GM12878 (cell line): ENCODE measurements around the gene PABPN1. TPM values are rescaled to one million over a fixed set of nuclear protein-coding genes. Genes with fewer than 3 reads are reported as not detected.

Experiments
- ASH2L ChIP-seq: fragments of 300-600, 200-600 bp; sonication (generic); IDR thresholded peaks from 2 replicates; pipeline ENCODE4 v1.6.1; 2017; ENCODE audit warnings: low read depth, mild to moderate bottlenecking, borderline replicate concordance
- BCLAF1 ChIP-seq: fragments of 450-650 bp; IDR thresholded peaks from 2 replicates; pipeline ENCODE4 v1.6.1; 2017; ENCODE audit warnings: antibody characterized with exemption, mild to moderate bottlenecking, moderate library complexity
- BHLHE40 ChIP-seq, 2 experiments: fragments of 450-650 bp in 1 of 2; IDR thresholded peaks; 2 replicates each; pipeline ENCODE4 v1.6.1; 2011 to 2017; ENCODE audit warnings: low read depth in 2 of 2, borderline replicate concordance in 1 of 2, improper control_type of control experiment in 1 of 2, low read length in 1 of 2, mild to moderate bottlenecking in 1 of 2
- E4F1 ChIP-seq: fragments of 450-650 bp; IDR thresholded peaks from 2 replicates; pipeline ENCODE4 v1.6.1; 2018; ENCODE audit warnings: borderline replicate concordance, mild to moderate bottlenecking; ENCODE audit not compliant: partially characterized antibody
- EZH2 ChIP-seq: IDR thresholded peaks from 2 replicates; pipeline ENCODE4 v1.6.1; 2012; ENCODE audit warnings: low read depth, mild to moderate bottlenecking, control low read depth, inconsistent platforms, low read length, borderline replicate concordance; ENCODE audit not compliant: control insufficient read depth
- GATAD2B ChIP-seq: fragments of 450-650 bp; conservative IDR thresholded peaks from 2 replicates; pipeline ENCODE4 v1.6.1; 2017; ENCODE audit warnings: low read depth, mild to moderate bottlenecking, moderate library complexity
- KLF5 ChIP-seq: fragments of 450-650 bp; IDR thresholded peaks from 2 replicates; pipeline ENCODE4 v1.6.1; 2014; ENCODE audit warnings: mild to moderate bottlenecking; ENCODE audit not compliant: partially characterized antibody
- LARP7 ChIP-seq: fragments of 450-650 bp; IDR thresholded peaks from 2 replicates; pipeline ENCODE4 v1.6.1; 2017; ENCODE audit warnings: mild to moderate bottlenecking
- MAX ChIP-seq: IDR thresholded peaks from 2 replicates; pipeline ENCODE4 v1.6.1; 2012; ENCODE audit warnings: low read depth, low read length, improper control_type of control experiment
- MLLT1 ChIP-seq: fragments of 450-650 bp; IDR thresholded peaks from 2 replicates; pipeline ENCODE4 v1.6.1; 2016; ENCODE audit warnings: mild to moderate bottlenecking
- MYB ChIP-seq: fragments of 150-350 bp; IDR thresholded peaks from 2 replicates; pipeline ENCODE4 v1.6.1; 2014; ENCODE audit warnings: mild to moderate bottlenecking, low read depth, low read length, borderline replicate concordance
- NFIC ChIP-seq: IDR thresholded peaks from 2 replicates; pipeline ENCODE4 v1.6.1; 2012; ENCODE audit warnings: low read depth, mild to moderate bottlenecking, inconsistent platforms, low read length, moderate library complexity
- NRF1 ChIP-seq: conservative IDR thresholded peaks from 2 replicates; pipeline ENCODE4 v1.6.1; 2011; ENCODE audit warnings: mild to moderate bottlenecking, low read depth, low read length, improper control_type of control experiment
- PAX8 ChIP-seq: fragments of 450-650 bp; IDR thresholded peaks from 2 replicates; pipeline ENCODE4 v1.6.1; 2017; ENCODE audit warnings: mild to moderate bottlenecking, moderate library complexity
- RAD51 ChIP-seq: fragments of 450-650 bp; IDR thresholded peaks from 2 replicates; pipeline ENCODE4 v1.6.1; 2016; ENCODE audit warnings: moderate library complexity, mild to moderate bottlenecking, inconsistent platforms
- RB1 ChIP-seq: fragments of 450-650 bp; formaldehyde crosslinking; IDR thresholded peaks from 2 replicates; pipeline ENCODE4 v1.6.1; 2017; ENCODE audit warnings: mild to moderate bottlenecking, borderline replicate concordance
- ZBTB40 ChIP-seq: fragments of 450-650 bp; IDR thresholded peaks from 2 replicates; pipeline ENCODE4 v1.6.1; 2016; ENCODE audit warnings: mild to moderate bottlenecking, moderate library complexity, borderline replicate concordance
- polyA plus RNA-seq, 11 experiments: library from polyadenylated mRNA; depleted of rRNA in 4 of 11; unstranded in 6 of 11; stranded (reverse) in 5 of 11; fragments of >200 nt; fragmentation: Nextera tagmentation in 4 of 11; fragmentation: Illumina TruSeq in 1 of 11; extraction: Ambion mirVana in 4 of 11; extraction: Trizol in 1 of 11; gene quantifications; 1 replicate in 1 of 11; 2 replicates in 10 of 11; pipeline versions ENCODE4 v1.2.1 to v1.2.3, GENCODE V29; 2011 to 2016; ENCODE audit warnings: inconsistent platforms in 2 of 11, missing spikeins in 2 of 11, low read depth in 1 of 11
- total RNA-seq, 4 experiments: library from RNA; depleted of rRNA in 3 of 4; stranded (reverse); fragments of >200 nt in 3 of 4; fragmentation: Illumina TruSeq in 1 of 4; extraction: Trizol in 1 of 4; gene quantifications; 2 replicates each; pipeline versions ENCODE4 v1.2.1 to v1.2.3, GENCODE V29; 2013 to 2021

PABPN1 gene
- total and polyA plus RNA-seq, 10 of the 15 experiments (the other 5 are each of a cell fraction or from before 2014, with no cell fraction given), result 31.3 to 248 (median 103) TPM

- TF ChIP-seq MAX (no peak), BCLAF1 (no peak), NRF1 (no peak), NFIC (0 out of 2 replicates have a peak, but pooled peaks have one; percentile 39), ASH2L (no peak), EZH2 (no peak), RAD51 (no peak), PAX8 (no peak), BHLHE40 (IDR thresholded peaks at IDR 0.05; ENCODE audit: borderline replicate concordance in 1 of 2, low read depth in 2 of 2, low read length in 1 of 2) (no peak), E4F1 (peak; percentile 8), MYB (no peak), KLF5 (no peak), GATAD2B (no peak), MLLT1 (peak; percentile 99), LARP7 (no peak), ZBTB40 (peak; percentile 4; the same call in 1 of the 2 replicates), RB1 (no peak)
Measured at GRCh38 chr14:23319746-23320583, 1.3 kb upstream of the PABPN1 start (continued).
